ENCODE measurements around the gene SCUBE1. TPM values are rescaled to one million over a fixed set of nuclear protein-coding genes. Genes with fewer than 3 reads are reported as not detected.

Gene SCUBE1
- total RNA-seq, 1 experiment from 2014 or later = not detected

DNA sequence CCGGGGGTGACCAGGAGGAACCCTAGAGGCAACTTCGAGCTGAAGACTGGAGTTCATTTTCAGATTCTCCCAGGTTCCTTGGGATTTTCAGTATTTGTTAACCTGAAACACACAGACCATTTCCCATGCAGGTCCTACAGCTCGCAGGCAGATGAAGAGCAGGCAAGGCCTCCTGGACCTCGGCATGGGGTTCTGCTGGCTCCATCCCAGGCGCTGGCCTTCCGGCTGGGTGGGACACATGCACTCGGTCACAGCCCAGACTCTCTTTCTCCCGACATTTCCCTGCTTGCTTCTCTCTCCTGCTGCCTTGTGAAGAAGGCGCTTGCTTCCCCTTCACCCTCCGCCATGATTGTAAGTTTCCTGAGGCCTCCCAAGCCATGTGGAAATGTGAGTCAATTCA lies 140.8 kb downstream of the SCUBE1 start:
- no peaks in the 10 kb centered on the region for H3K9me2 ChIP-seq (ENCODE audit: insufficient read depth)
- H3K36me3 ChIP-seq (ENCODE audit: low read depth) = no peaks in the 10 kb centered on the region
- no peaks in the 10 kb centered on the region for H4K20me1 ChIP-seq (ENCODE audit: insufficient read depth)
- H2AFZ ChIP-seq = no peak overlapping the region
- H3K4me1 ChIP-seq (replicated peaks; ENCODE audit: insufficient read depth) = 0 out of 2 replicates have a peak, but pooled peaks cover 4% of the 10 kb centered on the region
- no peak for DNase-seq
- H3K27ac ChIP-seq = no peak overlapping the region
- CTCF ChIA-PET = no interaction called here
- POLR2A ChIA-PET (ENCODE audit: unreplicated experiment) = no interaction called here
- TF ChIP-seq EZH2 (IDR thresholded peaks at IDR 0.05; ENCODE audit: low read depth) = no peak
- TF ChIP-seq, protein P1, sequence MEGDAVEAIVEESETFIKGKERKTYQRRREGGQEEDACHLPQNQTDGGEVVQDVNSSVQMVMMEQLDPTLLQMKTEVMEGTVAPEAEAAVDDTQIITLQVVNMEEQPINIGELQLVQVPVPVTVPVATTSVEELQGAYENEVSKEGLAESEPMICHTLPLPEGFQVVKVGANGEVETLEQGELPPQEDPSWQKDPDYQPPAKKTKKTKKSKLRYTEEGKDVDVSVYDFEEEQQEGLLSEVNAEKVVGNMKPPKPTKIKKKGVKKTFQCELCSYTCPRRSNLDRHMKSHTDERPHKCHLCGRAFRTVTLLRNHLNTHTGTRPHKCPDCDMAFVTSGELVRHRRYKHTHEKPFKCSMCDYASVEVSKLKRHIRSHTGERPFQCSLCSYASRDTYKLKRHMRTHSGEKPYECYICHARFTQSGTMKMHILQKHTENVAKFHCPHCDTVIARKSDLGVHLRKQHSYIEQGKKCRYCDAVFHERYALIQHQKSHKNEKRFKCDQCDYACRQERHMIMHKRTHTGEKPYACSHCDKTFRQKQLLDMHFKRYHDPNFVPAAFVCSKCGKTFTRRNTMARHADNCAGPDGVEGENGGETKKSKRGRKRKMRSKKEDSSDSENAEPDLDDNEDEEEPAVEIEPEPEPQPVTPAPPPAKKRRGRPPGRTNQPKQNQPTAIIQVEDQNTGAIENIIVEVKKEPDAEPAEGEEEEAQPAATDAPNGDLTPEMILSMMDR (conservative IDR thresholded peaks at IDR 0.05) = no peak
- H3K4me3 ChIP-seq = no peak overlapping the region
- BruUV-seq (replicated peaks) = no TSS peak
- H3K79me2 ChIP-seq (ENCODE audit: low read depth) = no peaks in the 10 kb centered on the region
- no peak overlapping the region for H3K4me2 ChIP-seq
- intact Hi-C loops (cut with micrococcal nuclease; ENCODE audit: unreplicated experiment) = no loop called here
- peaks cover 14% of the 10 kb centered on the region; the same call in 1 of the 2 replicates for H3K27me3 ChIP-seq (ENCODE audit: insufficient read depth, low read depth)
- H3K9me3 ChIP-seq (ENCODE audit: insufficient read depth, low read depth) = no peaks in the 10 kb centered on the region
- H3F3A ChIP-seq (ENCODE audit: insufficient read depth, low read depth) = peaks cover 9% of the 10 kb centered on the region; the same call in 1 of the 2 replicates

DNA sequence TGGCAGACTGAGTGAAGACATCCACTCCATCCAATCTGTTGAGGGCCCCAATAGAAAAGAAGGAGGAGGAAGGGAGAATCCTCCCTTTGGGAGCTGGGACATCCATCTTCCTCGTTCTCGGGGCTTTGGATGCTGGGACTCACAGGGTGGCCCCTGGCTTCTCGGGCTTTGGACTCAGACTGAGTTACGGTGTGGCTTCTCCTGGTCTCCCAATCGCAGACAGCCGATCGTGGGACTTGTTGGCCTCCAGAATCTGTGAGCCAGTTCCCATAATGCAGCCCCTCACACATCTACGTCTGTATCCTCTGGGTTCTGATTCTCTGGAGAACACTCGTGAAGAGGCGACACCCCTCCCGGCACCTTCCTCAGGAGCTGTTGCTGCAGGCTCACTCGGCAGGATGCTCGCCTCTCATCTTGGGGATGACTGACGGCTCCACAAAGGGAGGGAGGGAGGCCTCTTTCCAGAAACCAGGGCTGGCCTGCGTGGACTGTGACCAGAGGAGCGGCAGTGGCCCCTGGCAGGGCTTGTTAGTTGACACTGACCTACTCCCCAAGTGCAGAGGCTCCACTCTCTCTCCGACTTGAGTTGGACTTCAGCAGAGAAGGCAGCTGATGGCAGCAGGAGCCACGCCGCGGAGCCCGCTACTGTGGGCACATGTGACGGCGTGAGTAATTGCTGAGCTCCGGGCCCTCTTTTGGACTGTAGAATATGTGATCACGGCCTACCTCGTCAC lies 141.5 kb downstream of the SCUBE1 start:
- no peak for DNase-seq
- no peaks in the 10 kb centered on the region for H3K36me3 ChIP-seq (ENCODE audit: low read depth)
- CTCF ChIA-PET = no interaction called here
- POLR2A ChIA-PET (ENCODE audit: unreplicated experiment) = no interaction called here
- TF ChIP-seq, protein P1 (conservative IDR thresholded peaks at IDR 0.05) = no peak
- no peak for TF ChIP-seq EZH2 (IDR thresholded peaks at IDR 0.05; ENCODE audit: low read depth)
- no peak overlapping the region for H3K4me2 ChIP-seq
- no peaks in the 10 kb centered on the region for H3K9me2 ChIP-seq (ENCODE audit: insufficient read depth)
- H3K4me1 ChIP-seq (replicated peaks; ENCODE audit: insufficient read depth) = 0 out of 2 replicates have a peak, but pooled peaks cover 4% of the 10 kb centered on the region
- H3K4me3 ChIP-seq = no peak overlapping the region
- H3K27ac ChIP-seq = no peak overlapping the region
- 0 out of 2 replicates have a peak, but pooled peaks cover 2% of the 10 kb centered on the region for H3F3A ChIP-seq (ENCODE audit: insufficient read depth, low read depth)
- no TSS peak for BruUV-seq (replicated peaks)
- H2AFZ ChIP-seq = no peak overlapping the region
- peaks cover 9% of the 10 kb centered on the region; the same call in 1 of the 2 replicates for H3K27me3 ChIP-seq (ENCODE audit: insufficient read depth, low read depth)
- H3K9me3 ChIP-seq (ENCODE audit: insufficient read depth, low read depth) = no peaks in the 10 kb centered on the region
- intact Hi-C loops (cut with micrococcal nuclease; ENCODE audit: unreplicated experiment) = no loop called here
- no peaks in the 10 kb centered on the region for H3K79me2 ChIP-seq (ENCODE audit: low read depth)
- no peaks in the 10 kb centered on the region for H4K20me1 ChIP-seq (ENCODE audit: insufficient read depth)

DNA sequence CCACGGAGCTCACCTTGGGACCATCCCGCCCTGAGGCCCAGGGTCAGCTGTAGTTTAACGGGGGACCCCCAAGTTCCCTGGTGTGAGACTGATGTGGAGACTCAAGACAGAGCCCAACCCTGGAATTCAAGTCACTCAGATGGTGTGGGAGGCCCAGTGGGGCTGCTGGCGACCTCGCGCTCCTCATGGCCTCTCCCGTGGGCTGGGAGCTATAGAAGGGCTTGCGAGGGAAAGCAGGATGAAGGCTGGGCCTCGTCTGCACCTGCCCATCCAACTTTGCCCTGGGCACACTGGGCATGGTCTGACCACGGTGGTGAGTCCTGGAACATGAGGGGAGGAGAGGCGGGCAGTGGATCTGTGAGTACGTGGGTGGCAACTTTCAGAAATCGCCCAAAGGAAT lies 142.6 kb downstream of the SCUBE1 start:
- 0 out of 2 replicates have a peak, but pooled peaks cover 4% of the 10 kb centered on the region for H3K4me1 ChIP-seq (replicated peaks; ENCODE audit: insufficient read depth)
- intact Hi-C loops (cut with micrococcal nuclease; ENCODE audit: unreplicated experiment) = no loop called here
- no TSS peak for BruUV-seq (replicated peaks)

More for the DNA sequence above, 142.6 kb downstream of the SCUBE1 start:
- Histone ChIP-seq H3K79me2 (ENCODE audit: low read depth) (no peaks in the 10 kb centered on the region), H4K20me1 (ENCODE audit: insufficient read depth) (no peaks in the 10 kb centered on the region), H2AFZ (no peak overlapping the region), H3K27me3 (ENCODE audit: insufficient read depth, low read depth) (peaks cover 9% of the 10 kb centered on the region; the same call in 1 of the 2 replicates), H3K9me3 (ENCODE audit: insufficient read depth, low read depth) (no peaks in the 10 kb centered on the region), H3K4me2 (no peak overlapping the region), H3K9me2 (ENCODE audit: insufficient read depth) (no peaks in the 10 kb centered on the region), H3K36me3 (ENCODE audit: low read depth) (no peaks in the 10 kb centered on the region), H3K4me3 (no peak overlapping the region), H3K27ac (no peak overlapping the region), H3F3A (ENCODE audit: insufficient read depth, low read depth) (0 out of 2 replicates have a peak, but pooled peaks cover 5% of the 10 kb centered on the region)
- POLR2A ChIA-PET (ENCODE audit: unreplicated experiment) = no interaction called here
- DNase-seq = no peak
- TF ChIP-seq, protein P1 (conservative IDR thresholded peaks at IDR 0.05) = no peak
- TF ChIP-seq EZH2 (IDR thresholded peaks at IDR 0.05; ENCODE audit: low read depth) = no peak
- CTCF ChIA-PET = interaction anchor here (0.6 kb wide), 1 partner anchor 106 kb away, joined by 3 read pairs; no protein-coding TSS in a partner anchor

Measured in PC-9 (cell line).